Measurements from ENCODE around the gene GPBP1L1.

Gene GPBP1L1

GRCh38 chr1:45615885-45616284 lies 70.4 kb downstream of the GPBP1L1 start:
- DNase-seq (ENCODE audit: low spot score): no peak
- Histone ChIP-seq H3K18ac (ENCODE audit: low read length) (no peak overlapping the region), H4K8ac (ENCODE audit: low read depth, low read length) (no peak overlapping the region), H3K27ac (replicated peaks; ENCODE audit: low read length) (no peak overlapping the region), H3K23ac (ENCODE audit: low read depth, low read length, poor library complexity) (no peak overlapping the region), H2AK5ac (ENCODE audit: low read depth, low read length) (no peak overlapping the region), H3K4ac (ENCODE audit: low read length) (no peak overlapping the region), H2BK12ac (ENCODE audit: low read length) (no peak overlapping the region), H2AFZ (ENCODE audit: low read length) (no peak overlapping the region), H4K91ac (ENCODE audit: low read depth, low read length, poor library complexity) (no peak overlapping the region), H2BK120ac (ENCODE audit: low read depth, low read length) (no peak overlapping the region), H3K27me3 (ENCODE audit: control insufficient read depth in 3 of 3, insufficient read depth in 3 of 3, low read depth in 1 of 3, low read length in 3 of 3) (no peaks in the 10 kb centered on the region), H2BK15ac (ENCODE audit: low read length) (no peak overlapping the region), H3K79me1 (ENCODE audit: low read depth, low read length) (peaks cover 2% of the 10 kb centered on the region), H2BK5ac (ENCODE audit: low read length) (no peak overlapping the region), H3K14ac (ENCODE audit: low read length) (no peak overlapping the region), H3K9me3 (replicated peaks in 1 of 2; ENCODE audit: control insufficient read depth in 2 of 2, insufficient read depth in 1 of 2, low read depth in 1 of 2, low read length in 2 of 2) (no peaks in the 10 kb centered on the region), H3K4me3 (ENCODE audit: low read length in 2 of 2) (no peak overlapping the region), H3K4me1 (ENCODE audit: control insufficient read depth in 2 of 2, insufficient read depth in 1 of 2, low read depth in 1 of 2, low read length in 2 of 2) (no peaks in the 10 kb centered on the region), H3K36me3 (replicated peaks in 1 of 2; ENCODE audit: control insufficient read depth in 2 of 2, insufficient read depth in 2 of 2, low read length in 2 of 2) (peaks cover 42 to 97% of the 10 kb centered on the region in 2 donors), H3K9ac (ENCODE audit: low read depth, low read length, poor library complexity) (no peak overlapping the region), H3K4me2 (ENCODE audit: insufficient read depth, low read length, poor library complexity, severe bottlenecking) (no peak overlapping the region)
- no CpG with 5 or more reads among the region's 1 CpG for WGBS, 2 donors (ENCODE audit: extremely low coverage in 2 of 2, insufficient read length in 2 of 2, insufficient replicate concordance in 1 of 2)

- Histone ChIP-seq H2AFZ (ENCODE audit: low read length) (no peak overlapping the region), H3K4me1 (ENCODE audit: control insufficient read depth in 2 of 2, insufficient read depth in 1 of 2, low read depth in 1 of 2, low read length in 2 of 2) (no peaks in the 10 kb centered on the region), H2BK15ac (ENCODE audit: low read length) (no peak overlapping the region), H3K18ac (ENCODE audit: low read length) (no peak overlapping the region), H3K9ac (ENCODE audit: low read depth, low read length, poor library complexity) (no peak overlapping the region), H3K4me2 (ENCODE audit: insufficient read depth, low read length, poor library complexity, severe bottlenecking) (no peak overlapping the region), H2AK5ac (ENCODE audit: low read depth, low read length) (no peak overlapping the region), H3K9me3 (replicated peaks in 1 of 2; ENCODE audit: control insufficient read depth in 2 of 2, insufficient read depth in 1 of 2, low read depth in 1 of 2, low read length in 2 of 2) (peaks cover 0 to 1% of the 10 kb centered on the region in 2 donors), H2BK12ac (ENCODE audit: low read length) (no peak overlapping the region), H4K91ac (ENCODE audit: low read depth, low read length, poor library complexity) (no peak overlapping the region), H3K79me1 (ENCODE audit: low read depth, low read length) (no peaks in the 10 kb centered on the region), H3K27me3 (ENCODE audit: control insufficient read depth in 3 of 3, insufficient read depth in 3 of 3, low read depth in 1 of 3, low read length in 3 of 3) (no peaks in the 10 kb centered on the region), H3K36me3 (replicated peaks in 1 of 2; ENCODE audit: control insufficient read depth in 2 of 2, insufficient read depth in 2 of 2, low read length in 2 of 2) (peaks cover 46 to 98% of the 10 kb centered on the region in 2 donors), H3K4me3 (ENCODE audit: low read length in 2 of 2) (no peak overlapping the region), H3K4ac (ENCODE audit: low read length) (no peak overlapping the region), H3K27ac (replicated peaks; ENCODE audit: low read length) (no peak overlapping the region), H2BK120ac (ENCODE audit: low read depth, low read length) (no peak overlapping the region), H3K23ac (ENCODE audit: low read depth, low read length, poor library complexity) (no peak overlapping the region), H2BK5ac (ENCODE audit: low read length) (no peak overlapping the region), H4K8ac (ENCODE audit: low read depth, low read length) (no peak overlapping the region), H3K14ac (ENCODE audit: low read length) (no peak overlapping the region)
- no peak for DNase-seq (ENCODE audit: low spot score)
- WGBS, 2 donors (ENCODE audit: extremely low coverage in 2 of 2, insufficient read length in 2 of 2, insufficient replicate concordance in 1 of 2): no CpG with 5 or more reads among the region's 8 CpGs
Measured at GRCh38 chr1:45612941-45613579, 73.3 kb downstream of the GPBP1L1 start.

GRCh38 chr1:45610589-45611226 lies 75.6 kb downstream of the GPBP1L1 start:
- Histone ChIP-seq H3K23ac (ENCODE audit: low read depth, low read length, poor library complexity) (no peak overlapping the region), H4K8ac (ENCODE audit: low read depth, low read length) (no peak overlapping the region), H3K14ac (ENCODE audit: low read length) (no peak overlapping the region), H3K27me3 (ENCODE audit: control insufficient read depth in 3 of 3, insufficient read depth in 3 of 3, low read depth in 1 of 3, low read length in 3 of 3) (no peaks in the 10 kb centered on the region), H3K9ac (ENCODE audit: low read depth, low read length, poor library complexity) (no peak overlapping the region), H3K36me3 (replicated peaks in 1 of 2; ENCODE audit: control insufficient read depth in 2 of 2, insufficient read depth in 2 of 2, low read length in 2 of 2) (peaks cover 39 to 98% of the 10 kb centered on the region in 2 donors), H4K91ac (ENCODE audit: low read depth, low read length, poor library complexity) (peak overlapping the region; percentile 86), H3K4me3 (ENCODE audit: low read length in 2 of 2) (no peak overlapping the region), H3K18ac (ENCODE audit: low read length) (no peak overlapping the region), H3K4ac (ENCODE audit: low read length) (no peak overlapping the region), H3K4me2 (ENCODE audit: insufficient read depth, low read length, poor library complexity, severe bottlenecking) (no peak overlapping the region), H3K9me3 (replicated peaks in 1 of 2; ENCODE audit: control insufficient read depth in 2 of 2, insufficient read depth in 1 of 2, low read depth in 1 of 2, low read length in 2 of 2) (peaks cover 0 to 1% of the 10 kb centered on the region in 2 donors), H2BK120ac (ENCODE audit: low read depth, low read length) (no peak overlapping the region), H2BK5ac (ENCODE audit: low read length) (no peak overlapping the region), H2BK12ac (ENCODE audit: low read length) (no peak overlapping the region), H3K79me1 (ENCODE audit: low read depth, low read length) (no peaks in the 10 kb centered on the region), H3K27ac (replicated peaks; ENCODE audit: low read length) (no peak overlapping the region), H2AFZ (ENCODE audit: low read length) (no peak overlapping the region), H2BK15ac (ENCODE audit: low read length) (no peak overlapping the region), H3K4me1 (ENCODE audit: control insufficient read depth in 2 of 2, insufficient read depth in 1 of 2, low read depth in 1 of 2, low read length in 2 of 2) (no peaks in the 10 kb centered on the region), H2AK5ac (ENCODE audit: low read depth, low read length) (no peak overlapping the region)
- no peak for DNase-seq (ENCODE audit: low spot score)
- WGBS, 2 donors (ENCODE audit: extremely low coverage in 2 of 2, insufficient read length in 2 of 2, insufficient replicate concordance in 1 of 2): no CpG with 5 or more reads among the region's 10 CpGs

GRCh38 chr1:45608175-45609156 lies 77.9 kb downstream of the GPBP1L1 start:
- Histone ChIP-seq H3K4me1 (ENCODE audit: control insufficient read depth in 2 of 2, insufficient read depth in 1 of 2, low read depth in 1 of 2, low read length in 2 of 2) (no peaks in the 10 kb centered on the region), H2BK12ac (ENCODE audit: low read length) (no peak overlapping the region), H3K4ac (ENCODE audit: low read length) (no peak overlapping the region), H3K4me2 (ENCODE audit: insufficient read depth, low read length, poor library complexity, severe bottlenecking) (no peak overlapping the region), H3K23ac (ENCODE audit: low read depth, low read length, poor library complexity) (no peak overlapping the region), H3K27me3 (ENCODE audit: control insufficient read depth in 3 of 3, insufficient read depth in 3 of 3, low read depth in 1 of 3, low read length in 3 of 3) (no peaks in the 10 kb centered on the region), H3K27ac (replicated peaks; ENCODE audit: low read length) (no peak overlapping the region), H3K36me3 (replicated peaks in 1 of 2; ENCODE audit: control insufficient read depth in 2 of 2, insufficient read depth in 2 of 2, low read length in 2 of 2) (peaks cover 28 to 99% of the 10 kb centered on the region in 2 donors), H3K18ac (ENCODE audit: low read length) (no peak overlapping the region), H3K9ac (ENCODE audit: low read depth, low read length, poor library complexity) (no peak overlapping the region), H4K91ac (ENCODE audit: low read depth, low read length, poor library complexity) (no peak overlapping the region), H3K14ac (ENCODE audit: low read length) (no peak overlapping the region), H2BK5ac (ENCODE audit: low read length) (no peak overlapping the region), H2AK5ac (ENCODE audit: low read depth, low read length) (no peak overlapping the region), H4K8ac (ENCODE audit: low read depth, low read length) (no peak overlapping the region), H3K4me3 (ENCODE audit: low read length in 2 of 2) (no peak overlapping the region), H2BK120ac (ENCODE audit: low read depth, low read length) (no peak overlapping the region), H2BK15ac (ENCODE audit: low read length) (no peak overlapping the region), H2AFZ (ENCODE audit: low read length) (no peak overlapping the region), H3K9me3 (replicated peaks in 1 of 2; ENCODE audit: control insufficient read depth in 2 of 2, insufficient read depth in 1 of 2, low read depth in 1 of 2, low read length in 2 of 2) (peaks cover 0 to 1% of the 10 kb centered on the region in 2 donors), H3K79me1 (ENCODE audit: low read depth, low read length) (no peaks in the 10 kb centered on the region)
- no CpG with 5 or more reads among the region's 5 CpGs for WGBS, 2 donors (ENCODE audit: extremely low coverage in 2 of 2, insufficient read length in 2 of 2, insufficient replicate concordance in 1 of 2)
- no peak for DNase-seq (ENCODE audit: low spot score)
